Activated T-cell treated with anti-CD3 and anti-CD28 coated beads for 4 hours (primary cell): ENCODE measurements around the gene SMARCD1.

Source experiments
- DNase-seq: peaks from one replicate; pipeline ENCODE4 v3.0.0-alpha.2; 2020

SMARCD1 gene

DNA sequence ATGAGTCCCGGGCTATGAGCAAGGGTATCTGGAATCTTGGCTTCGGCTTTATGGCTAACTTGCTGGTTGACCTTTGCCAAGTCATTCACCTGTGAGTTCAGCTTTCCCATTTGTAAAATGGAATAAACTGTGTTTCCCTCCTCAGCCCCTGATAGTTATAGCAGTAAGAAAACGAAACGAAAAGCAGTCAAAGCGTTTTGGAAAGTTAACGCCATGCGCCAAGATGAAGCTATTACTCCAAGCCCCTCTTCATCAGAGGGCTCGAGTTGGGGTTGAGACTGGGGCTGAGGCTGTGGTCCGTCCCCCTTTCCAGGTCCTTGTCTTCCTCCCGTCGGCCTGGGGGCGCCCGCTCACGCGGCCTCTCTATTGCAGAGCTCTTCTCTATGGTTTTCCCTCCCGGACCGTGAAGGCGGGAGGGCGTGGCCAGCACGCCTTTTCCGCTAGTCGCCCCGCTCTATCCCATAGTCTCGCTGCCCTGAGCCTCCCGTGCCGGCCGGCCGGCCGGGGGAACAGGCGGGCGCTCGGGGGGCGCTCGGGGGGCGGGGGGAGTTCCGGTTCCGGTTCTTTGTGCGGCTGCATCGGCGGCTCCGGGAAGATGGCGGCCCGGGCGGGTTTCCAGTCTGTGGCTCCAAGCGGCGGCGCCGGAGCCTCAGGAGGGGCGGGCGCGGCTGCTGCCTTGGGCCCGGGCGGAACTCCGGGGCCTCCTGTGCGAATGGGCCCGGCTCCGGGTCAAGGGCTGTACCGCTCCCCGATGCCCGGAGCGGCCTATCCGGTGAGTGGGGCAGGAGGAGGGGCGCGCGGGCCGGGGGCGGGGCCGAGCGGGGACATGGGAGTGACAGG is at the start of gene SMARCD1:
Gene SMARCD1, plus strand, starts transcription at position 568 of the 840 bp plus-strand sequence. Its CDS starts 28 bp downstream, at position 596.
- peak; percentile 72 for DNase-seq

DNA sequence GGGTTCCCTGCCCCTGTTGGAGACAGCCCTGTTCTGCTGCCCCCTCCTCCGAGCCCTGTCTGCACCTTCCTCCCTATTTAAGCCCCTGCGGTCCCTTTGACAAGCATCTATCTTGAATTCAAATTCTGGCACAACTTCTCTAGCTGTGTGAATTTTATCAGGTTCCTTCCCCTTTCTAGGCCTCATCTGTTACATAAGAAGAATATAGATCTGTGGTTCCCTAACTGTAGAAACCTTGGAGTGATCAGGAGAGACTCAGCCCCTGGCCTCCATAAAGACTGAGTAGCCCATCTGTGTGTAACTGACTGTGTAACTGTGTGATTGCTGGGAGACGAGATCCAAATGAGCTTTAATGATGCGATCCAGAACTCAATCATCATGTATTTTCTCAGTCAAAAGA is 46.8 kb upstream of the SMARCD1 start:
- no peak for DNase-seq

- DNase-seq = peak; percentile 80
Measured at GRCh38 chr12:50039151-50039835, 45.8 kb upstream of the SMARCD1 start.

DNA sequence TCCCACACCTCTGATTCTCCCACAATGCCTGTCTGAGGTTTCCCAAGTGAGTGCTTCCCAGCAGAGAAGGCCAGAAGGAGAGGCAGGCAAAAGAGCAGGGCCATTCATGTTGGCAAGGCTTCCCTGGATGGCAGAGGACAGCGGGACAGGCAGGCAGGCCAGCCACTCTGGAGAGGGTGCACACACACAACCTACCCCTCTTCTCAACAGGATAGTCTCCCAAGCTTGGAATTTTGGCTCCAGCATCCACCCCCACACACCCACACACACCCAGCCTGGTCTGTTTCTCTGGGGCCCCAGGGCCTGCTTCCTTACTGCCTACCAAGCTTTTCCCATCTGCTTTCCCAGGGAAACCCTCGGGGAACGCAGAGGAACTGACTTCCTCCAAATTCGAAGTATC is 44.5 kb upstream of the SMARCD1 start:
- DNase-seq = no peak

DNA sequence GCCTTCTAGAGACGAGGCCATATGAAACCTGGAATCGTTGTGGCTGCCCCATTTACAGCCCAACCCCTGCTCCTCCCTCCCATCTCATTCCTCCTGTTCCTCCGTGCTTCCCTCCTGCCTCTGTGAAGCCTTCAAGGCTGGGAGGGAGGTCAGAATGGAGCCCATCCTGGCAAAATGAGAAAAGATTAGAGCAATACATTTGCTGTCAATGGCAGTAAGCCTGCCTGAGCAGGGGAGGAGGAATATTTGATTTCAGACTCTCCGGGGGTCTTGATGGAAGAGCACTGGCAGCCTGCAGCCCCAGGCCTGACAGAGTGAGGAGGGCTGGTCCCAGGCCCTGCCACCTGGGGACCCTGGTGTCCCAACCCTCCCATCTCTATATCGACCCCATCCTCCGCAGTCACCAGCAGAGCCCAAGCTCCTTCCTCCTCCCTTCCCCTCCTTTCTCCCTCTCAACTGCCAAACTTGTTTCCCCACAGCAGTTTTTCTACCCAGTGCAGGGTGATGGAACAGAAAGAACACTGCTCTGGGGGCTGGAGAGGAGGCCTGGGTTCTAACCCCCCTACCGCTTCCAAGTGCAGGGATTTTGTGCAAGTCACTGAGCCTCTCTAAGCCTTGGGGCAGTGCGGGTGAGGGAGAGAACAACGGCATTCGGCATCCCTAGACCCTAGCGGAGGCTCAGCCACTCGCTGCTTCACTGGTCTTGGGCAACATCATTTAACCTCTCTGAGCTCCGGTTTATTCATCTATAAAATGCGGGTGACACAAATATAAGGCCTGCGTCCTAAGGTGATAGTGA is 43.9 kb upstream of the SMARCD1 start:
- no peak for DNase-seq

- no peak for DNase-seq
Measured at GRCh38 chr12:50041962-50042361, 43.2 kb upstream of the SMARCD1 start.

DNA sequence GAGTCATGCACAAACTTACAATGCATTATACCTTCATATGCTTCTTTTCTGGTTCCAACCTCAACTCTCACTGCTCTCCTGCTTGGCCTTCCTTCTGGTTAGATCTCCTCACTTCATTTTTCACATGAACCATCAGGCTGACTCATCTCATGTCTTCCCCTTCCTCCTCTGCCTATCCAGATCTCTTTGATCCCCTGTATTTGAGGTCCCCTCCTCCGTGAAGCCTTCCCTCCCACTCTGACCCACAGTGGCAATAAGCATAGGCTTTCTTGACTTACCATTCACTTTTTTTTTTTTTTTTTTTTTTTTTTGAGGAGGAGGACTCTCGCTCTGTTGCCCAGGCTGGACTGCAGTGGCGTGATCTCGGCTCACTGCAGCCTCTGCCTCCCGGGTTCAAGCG is 42.4 kb upstream of the SMARCD1 start:
- no peak for DNase-seq

- no peak for DNase-seq
Measured at GRCh38 chr12:50043308-50043707, 41.8 kb upstream of the SMARCD1 start.

DNA sequence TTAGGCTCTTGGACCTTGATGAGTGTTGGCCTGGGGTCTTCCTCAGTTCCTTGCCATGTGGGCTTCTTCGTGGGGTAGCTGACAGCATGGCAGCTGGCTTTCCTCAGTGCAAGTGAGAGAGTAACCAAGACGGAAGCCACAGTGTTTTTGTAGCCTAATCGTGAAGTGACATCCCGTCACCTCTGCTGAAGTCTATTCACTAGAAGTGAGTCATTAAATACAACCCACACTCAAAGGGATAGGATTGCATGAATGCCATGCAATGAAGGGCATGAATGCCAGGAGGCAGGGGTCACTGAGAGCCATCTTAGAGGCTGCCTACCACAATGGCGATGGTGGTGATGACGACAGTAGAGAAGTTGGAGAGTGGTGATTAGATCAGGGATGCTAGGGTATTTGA is 41.3 kb upstream of the SMARCD1 start:
- DNase-seq = no peak

DNA sequence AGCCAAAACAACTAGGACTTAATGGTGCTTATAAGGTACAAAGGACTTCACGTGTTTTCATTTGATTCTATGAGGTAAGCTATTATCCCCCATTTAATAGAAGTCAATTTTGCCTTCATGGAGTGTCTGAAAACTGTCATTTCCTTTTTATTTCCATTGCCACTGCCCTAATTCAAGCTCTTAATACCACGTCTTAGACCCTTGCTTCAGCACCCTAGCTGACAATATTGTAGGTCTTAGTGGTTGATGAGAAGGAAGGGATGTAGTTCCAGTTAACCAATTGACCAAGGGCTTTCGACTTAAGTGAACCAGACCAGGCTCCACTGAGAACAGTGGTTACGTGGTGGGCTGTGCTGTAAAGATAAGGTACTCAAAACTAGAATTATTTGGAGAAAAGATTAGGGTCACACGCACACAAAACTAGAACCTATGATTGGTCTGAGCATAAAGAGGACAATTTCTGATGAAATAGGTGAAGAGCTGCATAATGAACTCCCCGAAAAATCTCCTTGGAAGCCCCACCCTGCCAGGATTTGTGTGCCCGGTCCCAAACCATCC is 37.4 kb upstream of the SMARCD1 start:
- no peak for DNase-seq

DNA sequence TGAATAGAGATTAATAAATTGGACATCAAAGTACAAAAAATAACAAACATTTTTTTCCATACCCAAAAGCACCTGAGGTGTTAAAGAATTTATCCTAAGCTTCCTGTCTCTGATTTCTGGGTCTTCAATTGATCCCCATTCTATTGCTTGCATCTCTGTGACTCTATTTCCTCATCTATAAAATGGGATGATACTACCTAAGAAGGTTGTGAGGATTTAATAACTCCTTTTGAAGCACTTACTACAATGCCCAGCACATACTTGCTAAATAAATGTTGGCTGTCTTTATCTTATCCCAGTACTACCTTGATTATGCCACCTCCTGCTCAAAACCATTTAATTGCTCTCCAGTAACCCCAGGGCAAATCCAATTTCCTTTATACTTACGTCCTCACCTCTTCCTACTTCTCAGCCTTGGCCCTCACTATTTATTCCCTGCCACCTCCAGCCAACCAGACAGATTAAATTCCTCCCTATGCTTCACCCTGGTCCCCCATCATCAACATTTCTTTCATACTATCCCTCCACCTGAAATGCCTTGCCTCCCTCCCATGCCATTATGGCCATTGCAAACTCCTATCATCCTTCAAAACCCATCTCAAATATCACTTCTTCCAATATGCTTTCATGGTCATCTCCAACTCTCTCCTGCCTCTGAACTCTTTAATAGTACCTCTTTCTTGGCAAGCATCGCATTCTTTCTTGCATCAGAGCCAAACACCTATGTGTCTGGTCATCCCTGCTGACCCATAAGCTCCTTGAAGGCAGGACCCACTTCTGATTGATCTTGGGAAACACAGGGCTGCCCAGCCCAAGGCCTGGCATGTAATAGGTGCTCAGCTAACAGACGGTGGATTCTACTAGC is 35.7 kb upstream of the SMARCD1 start:
- DNase-seq = no peak

GRCh38 chr12:50050119-50050385 is 35.1 kb upstream of the SMARCD1 start:
- DNase-seq = no peak

- no peak for DNase-seq
Measured at GRCh38 chr12:50050410-50051098, 34.6 kb upstream of the SMARCD1 start.

- no peak for DNase-seq
Measured at GRCh38 chr12:50051101-50051806, 33.9 kb upstream of the SMARCD1 start.

DNA sequence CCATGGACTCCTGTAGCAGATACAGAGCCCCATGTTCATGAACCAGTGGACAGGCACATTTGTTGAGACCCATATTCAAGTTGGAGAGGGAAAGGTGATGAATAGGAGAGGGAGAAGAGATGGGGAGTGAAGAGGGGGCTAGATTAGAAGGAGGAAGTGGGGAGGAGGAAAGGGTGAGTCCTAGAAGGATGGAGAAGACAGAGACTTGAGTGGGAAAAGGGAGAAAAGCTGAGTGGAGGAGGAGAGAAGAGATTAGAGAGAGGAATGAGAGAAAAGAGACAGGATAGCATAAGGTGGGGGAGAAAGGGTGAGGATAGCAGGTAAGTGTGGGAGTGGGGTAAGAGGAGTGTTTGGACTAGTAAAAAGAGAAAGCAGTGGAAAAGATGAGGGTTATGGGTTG is 32.6 kb upstream of the SMARCD1 start:
- no peak for DNase-seq

GRCh38 chr12:50052964-50053363 is 32.2 kb upstream of the SMARCD1 start:
- no peak for DNase-seq

DNA sequence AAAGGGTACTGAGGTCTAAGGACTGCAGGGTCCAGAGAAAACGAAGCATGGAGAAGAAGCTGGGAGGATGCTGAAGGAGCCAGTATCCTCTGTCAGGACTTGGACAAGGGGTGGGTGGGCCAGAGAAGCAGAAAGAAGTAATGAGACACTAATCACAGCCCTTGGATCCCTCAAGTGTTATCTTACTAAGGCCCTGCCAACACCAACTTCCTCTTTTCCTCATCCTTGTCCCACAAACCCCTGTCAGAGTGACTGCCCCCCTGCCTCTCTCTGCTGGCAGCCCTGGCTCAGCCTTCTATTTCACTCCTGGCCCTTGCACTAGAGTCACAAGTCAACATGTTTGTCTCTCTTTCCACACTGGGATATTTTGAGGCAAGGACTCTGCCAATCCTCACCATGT is 31.6 kb upstream of the SMARCD1 start:
- DNase-seq = no peak

DNA sequence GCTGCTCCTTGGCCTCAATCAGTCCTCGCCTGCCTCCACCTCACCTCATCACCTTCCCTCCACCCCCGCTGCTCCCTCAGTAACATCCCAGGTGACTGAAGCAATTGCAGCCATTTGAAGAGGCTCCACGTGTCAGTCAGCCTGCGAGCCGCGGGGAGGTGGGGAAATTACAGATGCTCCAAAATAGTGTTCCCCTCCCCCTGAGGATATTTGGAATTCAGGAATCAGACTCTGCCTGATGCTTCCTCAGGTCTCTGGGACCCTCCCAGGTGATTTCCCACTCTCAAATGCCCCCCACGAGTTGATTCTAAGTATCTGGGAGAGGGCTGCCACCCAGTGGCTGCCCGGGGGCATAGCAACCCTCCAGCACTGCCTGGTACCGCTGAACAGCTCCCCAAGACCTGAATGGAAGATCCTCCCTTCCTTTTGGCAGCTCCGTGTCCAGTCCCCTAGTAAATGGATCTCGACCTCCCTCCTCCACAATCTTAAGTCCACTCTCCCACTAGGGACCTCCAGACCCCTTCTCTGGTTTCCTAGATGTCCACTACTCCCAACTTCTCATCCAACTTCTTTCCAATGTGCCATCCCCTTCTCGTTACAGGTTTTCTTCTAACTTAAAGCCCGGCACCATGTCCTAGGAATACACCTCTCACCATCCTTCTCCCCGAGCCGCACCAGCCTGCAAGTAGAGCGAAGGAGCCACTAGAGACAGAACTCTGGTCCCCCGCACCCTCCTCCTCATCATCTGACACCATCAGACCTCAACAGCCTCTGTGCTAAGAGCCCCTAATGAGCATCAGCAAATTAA is 29.1 kb upstream of the SMARCD1 start:
- peak; percentile 48 for DNase-seq

DNA sequence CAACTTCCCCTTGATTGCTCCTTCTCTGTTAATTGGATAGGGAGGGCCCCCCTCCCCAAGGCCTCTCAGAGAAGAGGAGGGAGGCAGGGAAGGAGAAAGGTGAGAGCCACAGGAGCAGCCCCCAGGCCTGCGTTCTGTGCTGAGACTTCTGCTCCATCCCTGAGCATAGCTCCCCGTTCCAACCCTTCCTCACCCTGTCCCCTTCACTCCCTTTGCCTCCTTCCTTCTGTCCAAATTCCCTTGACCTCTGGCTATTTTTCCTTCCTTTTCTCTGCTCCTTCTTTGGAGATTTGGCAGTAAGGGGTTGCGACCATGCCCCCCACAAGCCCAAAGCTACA is 28.5 kb upstream of the SMARCD1 start:
- DNase-seq = no peak
